Panc1 (cell line): Measurements from ENCODE around the gene MBNL2. TPM values are rescaled to one million over a fixed set of nuclear protein-coding genes. Genes with fewer than 3 reads are reported as not detected.

Experiments
- ATAC-seq: fragments of 200-7000 bp; cut with Tn5 transposase; 2 replicates; pipeline ENCODE4 v1.9.1; 2020; ENCODE audit warnings: mild to moderate bottlenecking, moderate library complexity
- BruUV-seq: library from RNA; stranded (reverse); fragments of 400-500 nt; replicated peaks from 2 replicates; lab custom pipeline; 2021; lab: Mats Ljungman, UMichigan
- CTCF ChIA-PET: fragments of 300-600 bp; sonication (Branson Sonifier 250); formaldehyde crosslinking; loops from one replicate; lab custom pipeline; 2022; ENCODE audit warnings: antibody characterized with exemption; lab: Charles Lee
- POLR2A ChIA-PET: fragments of 300-600 bp; sonication (Branson Sonifier 250); formaldehyde crosslinking; loops from one replicate; lab custom pipeline; 2022; ENCODE audit warnings: antibody characterized with exemption; lab: Charles Lee
- DNase-seq: peaks from one replicate; pipeline ENCODE4 v3.0.0-alpha.2; 2010; ENCODE audit warnings: low read depth, low spot score
- H3K27ac ChIP-seq: 2 replicates; pipeline ENCODE4 v1.5.1; 2011; ENCODE audit warnings: mild to moderate bottlenecking, low read length, inconsistent platforms
- H3K27me3 ChIP-seq: fragments of 200-500 bp; sonication (Bioruptor generic); 2 replicates; pipeline ENCODE4 v1.6.0; 2014; ENCODE audit warnings: low read length, inconsistent platforms; ENCODE audit not compliant: control insufficient read depth, insufficient read depth
- H3K36me3 ChIP-seq: fragments of 200-500 bp; sonication (Bioruptor generic); 2 replicates; pipeline ENCODE4 v1.5.1; 2014; ENCODE audit warnings: inconsistent platforms, mild to moderate bottlenecking, low read length, moderate library complexity; ENCODE audit not compliant: control insufficient read depth, insufficient read depth
- H3K4me1 ChIP-seq: 2 replicates; pipeline ENCODE4 v1.5.1; 2011; ENCODE audit warnings: inconsistent platforms, mild to moderate bottlenecking, low read length, moderate library complexity; ENCODE audit not compliant: control insufficient read depth, insufficient read depth
- H3K4me3 ChIP-seq, 2 experiments: 2 replicates each; pipeline ENCODE4 v1.5.1; 2011 to 2012; ENCODE audit warnings: low read depth in 2 of 2, low read length in 2 of 2, mild to moderate bottlenecking in 2 of 2, inconsistent platforms in 1 of 2, moderate library complexity in 1 of 2
- H3K9me3 ChIP-seq: fragments of 200-500 bp; sonication (Bioruptor generic); 2 replicates; pipeline ENCODE4 v1.5.1; 2014; ENCODE audit warnings: low read depth, mild to moderate bottlenecking, inconsistent platforms, low read length, moderate library complexity; ENCODE audit not compliant: control insufficient read depth, insufficient read depth
- CTCF ChIP-seq: fragments of 450-650 bp; IDR thresholded peaks from 2 replicates; pipeline ENCODE4 v1.5.1; 2017; ENCODE audit warnings: mild to moderate bottlenecking
- POLR2AphosphoS5 ChIP-seq: IDR thresholded peaks from 2 replicates; pipeline ENCODE4 v1.6.1; 2012; ENCODE audit warnings: mild to moderate bottlenecking, low read depth, low read length, moderate library complexity
- REST ChIP-seq, 2 experiments: IDR thresholded peaks; 2 replicates each; pipeline ENCODE4 v1.6.1; 2011 to 2012; ENCODE audit warnings: low read depth in 2 of 2, control low read depth in 1 of 2, low read length in 1 of 2, mild to moderate bottlenecking in 1 of 2, moderate library complexity in 1 of 2; ENCODE audit not compliant: insufficient read depth in 1 of 2
- SIN3A ChIP-seq: IDR thresholded peaks from 2 replicates; pipeline ENCODE4 v1.6.1; 2012; ENCODE audit warnings: low read depth, mild to moderate bottlenecking, low read length, moderate library complexity, borderline replicate concordance; ENCODE audit not compliant: insufficient read depth
- TCF7L2 ChIP-seq: IDR thresholded peaks from 2 replicates; pipeline ENCODE4 v1.6.1; 2011; ENCODE audit warnings: mild to moderate bottlenecking, low read depth, low read length, inconsistent platforms
- in situ Hi-C: cut with HindIII; loops from 2 replicates; pipeline ENCODE4 v1.10.0; 2016; ENCODE audit warnings: low sequenced_read_pairs, low pct_unique_long_range_greater_than_20kb
- intact Hi-C: fragments of 100-400 bp; cut with micrococcal nuclease; formaldehyde crosslinking; loops from one replicate; pipeline ENCODE4 v1.10.0; 2022; ENCODE audit not compliant: unreplicated experiment
- total RNA-seq: library from RNA; stranded (reverse); gene quantifications from one replicate; pipeline ENCODE4 v1.2.1, GENCODE V29; 2021; ENCODE audit not compliant: unreplicated experiment

Gene MBNL2
- total RNA-seq, 1 experiment from 2014 or later, result 103 TPM

GRCh38 chr13:97287047-97287383 lies 64.9 kb downstream of the MBNL2 start:
- BruUV-seq, result no TSS peak
- Histone ChIP-seq H3K36me3 (no peaks in the 10 kb centered on the region; the same call in 1 of the 2 replicates), H3K9me3 (no peaks in the 10 kb centered on the region), H3K27ac (peak overlapping the region; percentile 99), H3K4me3 (no peak overlapping the region), H3K27me3 (no peaks in the 10 kb centered on the region), H3K4me1 (peaks cover 84% of the 10 kb centered on the region)
- ChIA-PET CTCF (interaction anchor here (0.6 to 0.7 kb wide), 3 partner anchors 14 to 31 kb away, joined by 3 to 10 read pairs (median 6); no protein-coding TSS in a partner anchor), POLR2A (interaction anchor here (0.7 kb wide), 1 partner anchor 84 kb away, joined by 9 read pairs; no protein-coding TSS in a partner anchor)
- no peak for DNase-seq
- no peak for ATAC-seq
- TF ChIP-seq REST (IDR thresholded peaks at IDR 0.05; ENCODE audit: insufficient read depth in 1 of 2, low read depth in 2 of 2, low read length in 1 of 2) (no peak), TCF7L2 (no peak), CTCF (no peak), SIN3A (no peak), POLR2AphosphoS5 (no peak; the same call in 1 of the 2 replicates)
- in situ Hi-C loops, result no loop called here
- intact Hi-C loops, result no loop called here

GRCh38 chr13:97288486-97288900 lies 66.4 kb downstream of the MBNL2 start:
- CTCF ChIA-PET, result no interaction called here
- DNase-seq (no peak), ATAC-seq (no peak)
- H3K36me3 ChIP-seq, result no peaks in the 10 kb centered on the region; the same call in 1 of the 2 replicates
- POLR2A ChIA-PET, result no interaction called here
- peak overlapping the region; percentile 99 for H3K27ac ChIP-seq
- in situ Hi-C loops, result no loop called here
- H3K4me1 ChIP-seq, result peaks cover 73% of the 10 kb centered on the region
- intact Hi-C loops, result no loop called here
- no peak overlapping the region for H3K4me3 ChIP-seq
- no peak for TF ChIP-seq REST (IDR thresholded peaks at IDR 0.05; ENCODE audit: insufficient read depth in 1 of 2, low read depth in 2 of 2, low read length in 1 of 2)
- TF ChIP-seq CTCF, result no peak
- TF ChIP-seq SIN3A, result no peak
- no peak for TF ChIP-seq TCF7L2
- TF ChIP-seq POLR2AphosphoS5, result no peak
- no peaks in the 10 kb centered on the region for H3K9me3 ChIP-seq
- BruUV-seq, result no TSS peak
- no peaks in the 10 kb centered on the region for H3K27me3 ChIP-seq
